OCI-LY3 (cell line): Measurements from ENCODE around the gene ANKRD44.

Experiments used
- EZH2phosphoT487 ChIP-seq: fragments of 200-600 bp; shearing (Covaris generic); IDR thresholded peaks from 2 replicates; pipeline ENCODE4 v1.6.1; 2018; ENCODE audit warnings: antibody characterized with exemption, mixed run types, low read depth
- TF ChIP-seq, protein P1 (sequence below): fragments of 200-600, 300-600 bp; sonication (generic); IDR thresholded peaks from 2 replicates; pipeline ENCODE4 v1.5.1; 2014; ENCODE audit warnings: antibody characterized with exemption, low read length, low read depth

DNA sequence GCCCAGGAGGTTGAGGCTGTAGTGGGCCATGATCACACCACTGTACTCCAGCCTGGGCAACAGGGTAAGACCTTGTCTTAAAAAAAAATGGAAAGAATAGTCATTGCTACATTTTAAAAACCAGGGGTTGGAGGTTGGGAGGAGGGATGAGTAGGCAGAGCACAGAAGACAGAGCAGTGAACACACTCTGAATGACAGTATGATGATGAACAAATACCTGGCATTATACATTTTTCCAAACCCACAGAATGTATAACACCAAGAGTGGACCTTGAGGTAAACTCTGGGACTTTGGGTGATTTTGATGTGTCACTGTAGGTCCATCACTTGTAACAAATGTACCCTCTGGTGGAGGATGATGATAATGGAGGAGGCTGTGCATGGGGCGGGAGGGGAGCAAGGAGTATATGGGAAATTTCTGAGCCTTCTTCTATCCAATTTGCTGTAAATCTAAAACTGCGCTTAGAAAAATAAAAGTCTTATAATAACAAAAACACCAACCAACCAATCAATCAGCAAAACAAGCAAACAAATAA, 272.6 kb downstream of the ANKRD44 start:
- TF ChIP-seq, protein P1, sequence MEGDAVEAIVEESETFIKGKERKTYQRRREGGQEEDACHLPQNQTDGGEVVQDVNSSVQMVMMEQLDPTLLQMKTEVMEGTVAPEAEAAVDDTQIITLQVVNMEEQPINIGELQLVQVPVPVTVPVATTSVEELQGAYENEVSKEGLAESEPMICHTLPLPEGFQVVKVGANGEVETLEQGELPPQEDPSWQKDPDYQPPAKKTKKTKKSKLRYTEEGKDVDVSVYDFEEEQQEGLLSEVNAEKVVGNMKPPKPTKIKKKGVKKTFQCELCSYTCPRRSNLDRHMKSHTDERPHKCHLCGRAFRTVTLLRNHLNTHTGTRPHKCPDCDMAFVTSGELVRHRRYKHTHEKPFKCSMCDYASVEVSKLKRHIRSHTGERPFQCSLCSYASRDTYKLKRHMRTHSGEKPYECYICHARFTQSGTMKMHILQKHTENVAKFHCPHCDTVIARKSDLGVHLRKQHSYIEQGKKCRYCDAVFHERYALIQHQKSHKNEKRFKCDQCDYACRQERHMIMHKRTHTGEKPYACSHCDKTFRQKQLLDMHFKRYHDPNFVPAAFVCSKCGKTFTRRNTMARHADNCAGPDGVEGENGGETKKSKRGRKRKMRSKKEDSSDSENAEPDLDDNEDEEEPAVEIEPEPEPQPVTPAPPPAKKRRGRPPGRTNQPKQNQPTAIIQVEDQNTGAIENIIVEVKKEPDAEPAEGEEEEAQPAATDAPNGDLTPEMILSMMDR = 0 out of 2 replicates have a peak, but pooled peaks have one; percentile 6
- TF ChIP-seq EZH2phosphoT487 = no peak
